Measurements from ENCODE around the gene DAB2IP. TPM values are rescaled to one million over a fixed set of nuclear protein-coding genes. Genes with fewer than 3 reads are reported as not detected.

DAB2IP gene
- total RNA-seq, 1 experiment from 2014 or later: 17.0 TPM

DNA sequence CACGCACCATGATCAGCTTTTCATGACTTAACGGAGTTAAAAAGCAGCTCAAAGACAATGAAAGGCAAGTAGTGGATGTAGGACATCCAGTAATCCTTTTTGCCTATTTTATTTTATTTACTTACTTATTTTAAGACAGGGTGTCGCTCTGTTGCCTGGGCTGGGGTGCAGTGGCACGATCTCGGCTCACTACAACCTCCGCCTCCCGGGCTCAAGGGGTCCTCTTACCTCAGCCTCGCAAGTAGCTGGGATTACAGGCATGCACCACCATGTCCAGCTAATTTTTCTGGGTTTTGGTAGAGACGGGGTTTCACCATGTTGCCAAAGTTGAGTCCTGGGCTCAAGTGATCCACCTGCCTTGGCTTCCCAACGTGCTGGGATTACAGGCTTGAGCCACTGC is 148.9 kb downstream of the DAB2IP start:
- no TSS peak for BruUV-seq (replicated peaks)
- intact Hi-C loops (cut with micrococcal nuclease): no loop called here
- Mint-ChIP-seq H3K36me3 (ENCODE audit: insufficient read depth, unreplicated experiment) (no peaks in the 10 kb centered on the region), H3K9me3 (ENCODE audit: unreplicated experiment) (no peaks in the 10 kb centered on the region), H3K27me3 (ENCODE audit: insufficient read depth, unreplicated experiment) (peaks cover 20% of the 10 kb centered on the region), H3K27ac (ENCODE audit: low read depth, unreplicated experiment) (no peak overlapping the region), H3K4me1 (ENCODE audit: insufficient read depth, unreplicated experiment) (no peaks in the 10 kb centered on the region), H3K4me3 (ENCODE audit: unreplicated experiment) (no peak overlapping the region)
- TF ChIP-seq, protein P1, sequence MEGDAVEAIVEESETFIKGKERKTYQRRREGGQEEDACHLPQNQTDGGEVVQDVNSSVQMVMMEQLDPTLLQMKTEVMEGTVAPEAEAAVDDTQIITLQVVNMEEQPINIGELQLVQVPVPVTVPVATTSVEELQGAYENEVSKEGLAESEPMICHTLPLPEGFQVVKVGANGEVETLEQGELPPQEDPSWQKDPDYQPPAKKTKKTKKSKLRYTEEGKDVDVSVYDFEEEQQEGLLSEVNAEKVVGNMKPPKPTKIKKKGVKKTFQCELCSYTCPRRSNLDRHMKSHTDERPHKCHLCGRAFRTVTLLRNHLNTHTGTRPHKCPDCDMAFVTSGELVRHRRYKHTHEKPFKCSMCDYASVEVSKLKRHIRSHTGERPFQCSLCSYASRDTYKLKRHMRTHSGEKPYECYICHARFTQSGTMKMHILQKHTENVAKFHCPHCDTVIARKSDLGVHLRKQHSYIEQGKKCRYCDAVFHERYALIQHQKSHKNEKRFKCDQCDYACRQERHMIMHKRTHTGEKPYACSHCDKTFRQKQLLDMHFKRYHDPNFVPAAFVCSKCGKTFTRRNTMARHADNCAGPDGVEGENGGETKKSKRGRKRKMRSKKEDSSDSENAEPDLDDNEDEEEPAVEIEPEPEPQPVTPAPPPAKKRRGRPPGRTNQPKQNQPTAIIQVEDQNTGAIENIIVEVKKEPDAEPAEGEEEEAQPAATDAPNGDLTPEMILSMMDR (IDR thresholded peaks at IDR 0.05; ENCODE audit: unreplicated experiment): no peak
- ChIA-PET POLR2A (no interaction called here), CTCF (no interaction called here)
- no peak for DNase-seq (ENCODE audit: unreplicated experiment)

DNA sequence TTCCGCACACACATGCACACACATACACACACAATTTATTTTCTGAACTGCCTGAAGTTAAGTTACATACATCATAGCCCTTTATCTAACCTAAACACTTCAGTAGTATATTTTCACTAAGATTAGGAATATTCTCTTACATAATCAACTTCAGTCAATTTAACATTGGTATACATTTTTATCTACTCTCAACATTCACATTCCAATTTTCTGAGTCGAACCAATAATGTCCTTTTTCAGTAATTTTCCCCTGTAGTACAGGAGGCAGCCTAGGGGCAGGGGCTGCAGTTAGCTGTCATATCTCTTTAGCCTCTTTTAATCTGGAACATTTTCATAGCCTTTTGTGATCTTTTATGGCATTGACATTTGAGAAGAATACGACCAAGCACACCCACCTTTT is 150.1 kb downstream of the DAB2IP start:
- Mint-ChIP-seq H3K36me3 (ENCODE audit: insufficient read depth, unreplicated experiment) (no peaks in the 10 kb centered on the region), H3K4me3 (ENCODE audit: unreplicated experiment) (no peak overlapping the region), H3K27ac (ENCODE audit: low read depth, unreplicated experiment) (no peak overlapping the region), H3K4me1 (ENCODE audit: insufficient read depth, unreplicated experiment) (no peaks in the 10 kb centered on the region), H3K27me3 (ENCODE audit: insufficient read depth, unreplicated experiment) (peaks cover 20% of the 10 kb centered on the region), H3K9me3 (ENCODE audit: unreplicated experiment) (no peaks in the 10 kb centered on the region)
- BruUV-seq (replicated peaks): no TSS peak
- ChIA-PET CTCF (no interaction called here), POLR2A (no interaction called here)
- TF ChIP-seq, protein P1 (IDR thresholded peaks at IDR 0.05; ENCODE audit: unreplicated experiment): no peak
- DNase-seq (ENCODE audit: unreplicated experiment): no peak
- intact Hi-C loops (cut with micrococcal nuclease): no loop called here

DNA sequence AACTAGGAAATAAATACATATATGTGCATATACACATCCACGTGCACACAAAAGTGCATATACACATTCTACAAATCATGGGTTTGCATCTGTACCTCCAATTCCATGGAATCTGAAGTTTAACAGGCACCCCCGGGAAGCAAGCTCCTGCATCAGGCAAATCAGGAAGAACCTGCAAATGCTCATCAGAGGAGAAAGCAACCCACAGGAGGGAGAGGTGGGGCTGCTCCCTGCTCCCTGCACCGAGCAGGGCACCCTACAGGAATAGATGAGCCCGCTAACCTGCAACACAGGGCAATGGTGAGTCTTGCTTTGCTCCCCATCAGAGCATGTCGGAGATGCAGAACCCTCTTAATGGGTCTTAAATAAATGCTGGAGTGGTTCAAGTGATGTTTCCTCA is 151.3 kb downstream of the DAB2IP start:
- CTCF ChIA-PET: interaction anchor here (0.6 kb wide), 1 partner anchor 13 kb away, joined by 4 read pairs; no protein-coding TSS in a partner anchor
- H3K4me1 Mint-ChIP-seq (ENCODE audit: insufficient read depth, unreplicated experiment): no peaks in the 10 kb centered on the region

DNA sequence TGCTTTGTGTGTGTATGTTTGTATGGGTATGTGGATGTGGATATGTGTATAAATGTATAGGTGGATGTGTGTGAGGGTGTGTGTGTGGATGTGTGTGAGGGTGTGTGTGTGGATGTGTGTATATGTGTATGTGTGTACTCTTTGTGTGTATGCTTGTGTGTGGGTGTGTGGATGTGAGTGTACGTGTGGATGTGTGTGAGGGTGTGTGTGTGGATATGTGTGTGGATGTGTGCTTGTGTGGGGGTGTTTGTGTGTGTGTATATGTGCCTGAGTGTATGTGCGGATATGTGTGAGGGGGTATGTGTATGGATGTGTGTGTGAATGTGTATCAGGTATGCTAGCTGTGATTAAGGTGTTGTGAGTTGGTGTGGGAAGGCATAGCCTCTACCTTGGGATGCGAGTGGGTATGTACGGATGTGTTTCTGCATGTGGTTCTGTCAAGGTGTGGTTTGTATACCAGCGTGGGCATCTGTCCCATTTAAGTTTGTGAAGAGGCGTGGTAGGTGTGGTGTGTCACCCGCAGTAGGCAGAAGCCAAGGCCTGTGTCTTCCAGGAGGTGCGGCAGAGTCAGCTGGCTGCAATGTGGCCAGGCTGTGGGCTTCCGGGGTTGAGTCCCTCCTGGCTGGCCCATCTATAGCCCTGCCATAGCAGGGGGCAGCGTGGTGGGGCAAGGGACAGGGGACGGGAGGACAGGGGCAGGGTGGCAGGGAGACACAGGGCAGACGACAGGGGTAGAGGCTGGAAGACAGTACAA is 155.8 kb downstream of the DAB2IP start:
- intact Hi-C loops (cut with micrococcal nuclease): no loop called here
- Mint-ChIP-seq H3K4me3 (ENCODE audit: unreplicated experiment) (no peak overlapping the region), H3K27me3 (ENCODE audit: insufficient read depth, unreplicated experiment) (peaks cover 6% of the 10 kb centered on the region), H3K36me3 (ENCODE audit: insufficient read depth, unreplicated experiment) (no peaks in the 10 kb centered on the region), H3K27ac (ENCODE audit: low read depth, unreplicated experiment) (no peak overlapping the region), H3K4me1 (ENCODE audit: insufficient read depth, unreplicated experiment) (no peaks in the 10 kb centered on the region), H3K9me3 (ENCODE audit: unreplicated experiment) (no peaks in the 10 kb centered on the region)
- TF ChIP-seq, protein P1 (IDR thresholded peaks at IDR 0.05; ENCODE audit: unreplicated experiment): no peak
- BruUV-seq (replicated peaks): no TSS peak
- ChIA-PET POLR2A (no interaction called here), CTCF (no interaction called here)
- DNase-seq (ENCODE audit: unreplicated experiment): no peak

More for the DNA sequence above, 151.3 kb downstream of the DAB2IP start:
- Mint-ChIP-seq H3K27me3 (ENCODE audit: insufficient read depth, unreplicated experiment) (peaks cover 20% of the 10 kb centered on the region), H3K36me3 (ENCODE audit: insufficient read depth, unreplicated experiment) (no peaks in the 10 kb centered on the region), H3K27ac (ENCODE audit: low read depth, unreplicated experiment) (no peak overlapping the region), H3K4me3 (ENCODE audit: unreplicated experiment) (no peak overlapping the region), H3K9me3 (ENCODE audit: unreplicated experiment) (no peaks in the 10 kb centered on the region)
- intact Hi-C loops (cut with micrococcal nuclease): no loop called here
- POLR2A ChIA-PET: no interaction called here
- BruUV-seq (replicated peaks): no TSS peak
- TF ChIP-seq, protein P1 (IDR thresholded peaks at IDR 0.05; ENCODE audit: unreplicated experiment): no peak
- DNase-seq (ENCODE audit: unreplicated experiment): no peak
